GM23338 (cell line): ENCODE results near the gene RMND1. TPM values are rescaled to one million over a fixed set of nuclear protein-coding genes. Genes with fewer than 3 reads are reported as not detected.

Source experiments
- ATAC-seq: fragments of 200-7000 bp; cut with Tn5 transposase; 3 replicates; pipeline ENCODE4 v1.9.1; 2020
- DNase-seq: peaks from one replicate; pipeline ENCODE4 v3.0.0-alpha.2; 2015; ENCODE audit warnings: low spot score
- H2AFZ ChIP-seq: fragments of 200-600 bp; sonication (generic); 2 replicates; pipeline ENCODE4 v1.8.0; 2016; ENCODE audit warnings: antibody characterized with exemption, mild to moderate bottlenecking, moderate library complexity
- H3F3A ChIP-seq: fragments of 200-600 bp; sonication (generic); replicated peaks from 2 replicates; pipeline ENCODE4 v1.8.0; 2017; ENCODE audit warnings: antibody characterized with exemption, mixed run types, low read depth
- H3K27ac ChIP-seq: fragments of 200-600 bp; sonication (generic); 2 replicates; pipeline ENCODE4 v1.6.1; 2016; ENCODE audit warnings: low read depth
- H3K27me3 ChIP-seq: fragments of 200-600 bp; sonication (generic); 2 replicates; pipeline ENCODE4 v1.8.0; 2016; ENCODE audit warnings: mild to moderate bottlenecking, mixed run types, moderate library complexity; ENCODE audit not compliant: insufficient read depth
- H3K36me3 ChIP-seq: fragments of 200-600 bp; sonication (generic); 2 replicates; pipeline ENCODE4 v1.8.0; 2016; ENCODE audit warnings: mild to moderate bottlenecking; ENCODE audit not compliant: insufficient read depth
- H3K4me1 ChIP-seq: fragments of 200-600 bp; sonication (generic); 2 replicates; pipeline ENCODE4 v1.8.0; 2016; ENCODE audit warnings: mild to moderate bottlenecking, moderate library complexity; ENCODE audit not compliant: insufficient read depth
- H3K4me2 ChIP-seq: fragments of 200-600 bp; sonication (generic); 2 replicates; pipeline ENCODE4 v1.7.1; 2017; ENCODE audit warnings: mixed run types
- H3K4me3 ChIP-seq: fragments of 200-600 bp; sonication (generic); 2 replicates; pipeline ENCODE4 v1.6.1; 2016; ENCODE audit warnings: mixed run types
- H3K79me2 ChIP-seq: fragments of 200-600 bp; sonication (generic); replicated peaks from 2 replicates; pipeline ENCODE4 v1.8.0; 2017; ENCODE audit warnings: mild to moderate bottlenecking; ENCODE audit not compliant: insufficient read depth
- H3K9me2 ChIP-seq: fragments of 200-600 bp; sonication (generic); 2 replicates; pipeline ENCODE4 v1.8.0; 2017; ENCODE audit not compliant: insufficient read depth
- H4K20me1 ChIP-seq: fragments of 200-600 bp; sonication (generic); replicated peaks from 2 replicates; pipeline ENCODE4 v1.8.0; 2017; ENCODE audit warnings: mild to moderate bottlenecking; ENCODE audit not compliant: insufficient read depth
- H3K27ac Mint-ChIP-seq: 2 replicates; pipeline ENCODE4 v1.8.0; 2020; ENCODE audit warnings: inconsistent platforms, mild to moderate bottlenecking, moderate library complexity, mixed read lengths
- H3K27me3 Mint-ChIP-seq: 3 replicates; pipeline ENCODE4 v1.8.0; 2022; ENCODE audit warnings: low read depth, mild to moderate bottlenecking, moderate library complexity, mixed read lengths, inconsistent platforms; ENCODE audit not compliant: insufficient read depth, poor library complexity
- H3K36me3 Mint-ChIP-seq: 3 replicates; pipeline ENCODE4 v1.8.0; 2021; ENCODE audit warnings: low read depth, mild to moderate bottlenecking, inconsistent platforms, moderate library complexity, mixed read lengths
- H3K4me1 Mint-ChIP-seq: 3 replicates; pipeline ENCODE4 v1.8.0; 2020; ENCODE audit warnings: mild to moderate bottlenecking, inconsistent platforms, mixed read lengths
- H3K4me3 Mint-ChIP-seq: 3 replicates; pipeline ENCODE4 v1.8.0; 2021; ENCODE audit warnings: moderate library complexity, mild to moderate bottlenecking, inconsistent platforms, mixed read lengths
- H3K9me3 Mint-ChIP-seq: 3 replicates; pipeline ENCODE4 v1.8.0; 2020; ENCODE audit warnings: moderate library complexity, mild to moderate bottlenecking, inconsistent platforms, mixed read lengths
- CREB1 ChIP-seq: fragments of 250-450 bp; sonication (Bioruptor Pico); IDR thresholded peaks from 2 replicates; pipeline ENCODE4 v1.5.0; 2020; ENCODE audit warnings: low read depth, mild to moderate bottlenecking, moderate library complexity
- EZH2 ChIP-seq: fragments of 200-600 bp; sonication (generic); IDR thresholded peaks from one replicate; pipeline ENCODE4 v1.8.0; 2017; ENCODE audit warnings: antibody characterized with exemption, mild to moderate bottlenecking, low read depth; ENCODE audit not compliant: unreplicated experiment
- EZH2phosphoT487 ChIP-seq: fragments of 200-600 bp; sonication (generic); IDR thresholded peaks from one replicate; pipeline ENCODE4 v1.8.1; 2018; ENCODE audit warnings: antibody characterized with exemption; ENCODE audit not compliant: unreplicated experiment
- JUNB ChIP-seq: IDR thresholded peaks from one replicate; pipeline ENCODE4 v1.6.1; 2016; ENCODE audit warnings: antibody characterized with exemption; ENCODE audit not compliant: unreplicated experiment
- NANOG ChIP-seq: IDR thresholded peaks from 2 replicates; pipeline ENCODE4 v1.6.1; 2016; ENCODE audit warnings: antibody characterized with exemption, borderline replicate concordance
- STAT1 ChIP-seq: IDR thresholded peaks from one replicate; pipeline ENCODE4 v1.6.1; 2016; ENCODE audit warnings: antibody characterized with exemption; ENCODE audit not compliant: unreplicated experiment
- polyA plus RNA-seq: library from polyadenylated mRNA; unstranded; fragments of >200 nt; fragmentation: Nextera tagmentation; extraction: Ambion mirVana; gene quantifications from 2 replicates; pipeline ENCODE4 v1.2.1, GENCODE V29; 2016
- total RNA-seq: library from RNA; depleted of rRNA; stranded (reverse); fragments of >200 nt; shearing (Covaris generic); gene quantifications from 2 replicates; pipeline ENCODE4 v1.2.3, GENCODE V29; 2014
- TF ChIP-seq, protein P1 (sequence below): IDR thresholded peaks from 2 replicates; pipeline ENCODE4 v1.6.1; 2016; ENCODE audit warnings: antibody characterized with exemption
- TF ChIP-seq, protein P2 (sequence below): fragments of 250-450 bp; sonication (Bioruptor Pico); IDR thresholded peaks from 2 replicates; pipeline ENCODE4 v1.5.0; 2020; ENCODE audit warnings: mild to moderate bottlenecking, moderate library complexity
- TF ChIP-seq, protein P3 (sequence below): IDR thresholded peaks from one replicate; pipeline ENCODE4 v1.6.1; 2018; ENCODE audit warnings: antibody characterized with exemption; ENCODE audit not compliant: unreplicated experiment

RMND1 gene
- total and polyA plus RNA-seq, 2 experiments from 2014 or later = 27.5 to 34.4 TPM

DNA sequence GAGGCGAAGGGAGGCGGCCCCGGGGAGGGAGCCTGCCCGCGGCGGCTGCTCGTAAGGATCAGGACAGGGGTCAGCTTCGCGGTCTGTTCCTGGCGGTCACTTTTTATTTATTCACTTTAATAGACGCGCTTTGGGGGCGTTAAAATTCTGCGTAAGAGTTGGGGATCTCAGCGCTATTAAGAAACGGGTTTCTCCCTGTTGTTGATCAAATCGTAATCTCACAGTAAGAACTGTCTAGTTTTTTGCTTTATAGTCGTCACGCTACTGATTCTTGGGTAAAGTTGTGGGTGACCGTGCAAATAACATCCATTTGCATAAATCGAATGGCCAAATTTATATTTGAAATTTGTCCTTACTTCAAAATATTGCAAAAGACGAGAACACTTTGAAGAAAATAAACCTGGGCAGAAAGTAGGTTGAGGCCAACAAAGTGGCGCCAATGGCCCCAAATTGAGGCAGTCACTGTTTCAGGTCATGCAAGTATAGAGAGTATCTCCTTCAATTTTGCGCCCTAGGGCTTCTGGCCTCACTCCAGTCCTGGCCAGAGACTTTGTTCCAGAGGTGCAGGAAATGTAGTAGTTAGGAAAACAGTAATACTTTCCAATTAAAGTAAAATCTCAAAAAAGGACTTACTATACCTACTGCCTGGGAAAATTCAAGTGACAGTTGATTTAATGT lies 963 bp upstream of the RMND1 start (continued):
- TF ChIP-seq, protein P1, sequence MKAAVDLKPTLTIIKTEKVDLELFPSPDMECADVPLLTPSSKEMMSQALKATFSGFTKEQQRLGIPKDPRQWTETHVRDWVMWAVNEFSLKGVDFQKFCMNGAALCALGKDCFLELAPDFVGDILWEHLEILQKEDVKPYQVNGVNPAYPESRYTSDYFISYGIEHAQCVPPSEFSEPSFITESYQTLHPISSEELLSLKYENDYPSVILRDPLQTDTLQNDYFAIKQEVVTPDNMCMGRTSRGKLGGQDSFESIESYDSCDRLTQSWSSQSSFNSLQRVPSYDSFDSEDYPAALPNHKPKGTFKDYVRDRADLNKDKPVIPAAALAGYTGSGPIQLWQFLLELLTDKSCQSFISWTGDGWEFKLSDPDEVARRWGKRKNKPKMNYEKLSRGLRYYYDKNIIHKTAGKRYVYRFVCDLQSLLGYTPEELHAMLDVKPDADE = no peak
- TF ChIP-seq EZH2 = no peak
- no peak for TF ChIP-seq JUNB
- no peak for TF ChIP-seq NANOG
- TF ChIP-seq CREB1 (CRISPR knock-in tag) = no peak
- no peak for TF ChIP-seq STAT1

DNA sequence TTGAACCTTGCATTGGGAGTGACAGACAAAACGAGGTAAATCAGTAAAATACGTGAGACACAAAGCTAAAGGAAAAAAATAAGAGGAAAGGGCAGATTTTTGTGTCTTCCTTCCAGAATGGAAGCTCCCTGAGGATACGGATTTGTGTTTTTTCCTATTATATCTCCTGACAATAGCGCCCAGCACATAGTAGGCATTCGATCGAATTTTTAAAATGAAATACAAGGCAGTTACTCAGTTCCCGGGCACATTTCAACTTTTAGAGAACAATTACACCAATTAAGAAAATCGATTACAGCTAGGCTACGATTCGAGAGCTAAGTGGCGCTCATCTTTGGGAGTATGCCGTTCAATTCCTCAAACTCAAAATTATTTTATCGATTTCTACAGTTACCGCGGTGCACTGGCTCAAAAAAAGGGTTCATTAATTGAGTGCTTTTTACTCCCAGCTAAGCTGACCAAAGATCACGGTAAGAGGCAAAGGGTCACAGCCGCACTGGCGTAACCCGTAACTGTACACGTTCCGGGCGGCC lies 443 bp downstream of the RMND1 start:
- Histone ChIP-seq H3K4me3 (peak overlapping the region; percentile 73), H2AFZ (no peak overlapping the region), H3K27me3 (no peaks in the 10 kb centered on the region), H3K27ac (peak overlapping the region; percentile 92), H3K4me1 (peaks cover 21% of the 10 kb centered on the region), H3K4me2 (peak overlapping the region; percentile 82), H3K36me3 (no peaks in the 10 kb centered on the region), H3F3A (no peaks in the 10 kb centered on the region), H4K20me1 (0 out of 2 replicates have a peak, but pooled peaks cover 1% of the 10 kb centered on the region), H3K79me2 (peaks cover 74% of the 10 kb centered on the region), H3K9me2 (no peaks in the 10 kb centered on the region)
- DNase-seq (no peak), ATAC-seq (no peak)
- Mint-ChIP-seq H3K27ac (peak overlapping the region; percentile 98), H3K27me3 (peaks cover 12% of the 10 kb centered on the region), H3K9me3 (peaks cover 6% of the 10 kb centered on the region; the same call in 2 of the 3 replicates), H3K36me3 (peaks cover 21% of the 10 kb centered on the region), H3K4me3 (peak overlapping the region; percentile 98), H3K4me1 (peaks cover 17% of the 10 kb centered on the region)
- TF ChIP-seq, protein P2, sequence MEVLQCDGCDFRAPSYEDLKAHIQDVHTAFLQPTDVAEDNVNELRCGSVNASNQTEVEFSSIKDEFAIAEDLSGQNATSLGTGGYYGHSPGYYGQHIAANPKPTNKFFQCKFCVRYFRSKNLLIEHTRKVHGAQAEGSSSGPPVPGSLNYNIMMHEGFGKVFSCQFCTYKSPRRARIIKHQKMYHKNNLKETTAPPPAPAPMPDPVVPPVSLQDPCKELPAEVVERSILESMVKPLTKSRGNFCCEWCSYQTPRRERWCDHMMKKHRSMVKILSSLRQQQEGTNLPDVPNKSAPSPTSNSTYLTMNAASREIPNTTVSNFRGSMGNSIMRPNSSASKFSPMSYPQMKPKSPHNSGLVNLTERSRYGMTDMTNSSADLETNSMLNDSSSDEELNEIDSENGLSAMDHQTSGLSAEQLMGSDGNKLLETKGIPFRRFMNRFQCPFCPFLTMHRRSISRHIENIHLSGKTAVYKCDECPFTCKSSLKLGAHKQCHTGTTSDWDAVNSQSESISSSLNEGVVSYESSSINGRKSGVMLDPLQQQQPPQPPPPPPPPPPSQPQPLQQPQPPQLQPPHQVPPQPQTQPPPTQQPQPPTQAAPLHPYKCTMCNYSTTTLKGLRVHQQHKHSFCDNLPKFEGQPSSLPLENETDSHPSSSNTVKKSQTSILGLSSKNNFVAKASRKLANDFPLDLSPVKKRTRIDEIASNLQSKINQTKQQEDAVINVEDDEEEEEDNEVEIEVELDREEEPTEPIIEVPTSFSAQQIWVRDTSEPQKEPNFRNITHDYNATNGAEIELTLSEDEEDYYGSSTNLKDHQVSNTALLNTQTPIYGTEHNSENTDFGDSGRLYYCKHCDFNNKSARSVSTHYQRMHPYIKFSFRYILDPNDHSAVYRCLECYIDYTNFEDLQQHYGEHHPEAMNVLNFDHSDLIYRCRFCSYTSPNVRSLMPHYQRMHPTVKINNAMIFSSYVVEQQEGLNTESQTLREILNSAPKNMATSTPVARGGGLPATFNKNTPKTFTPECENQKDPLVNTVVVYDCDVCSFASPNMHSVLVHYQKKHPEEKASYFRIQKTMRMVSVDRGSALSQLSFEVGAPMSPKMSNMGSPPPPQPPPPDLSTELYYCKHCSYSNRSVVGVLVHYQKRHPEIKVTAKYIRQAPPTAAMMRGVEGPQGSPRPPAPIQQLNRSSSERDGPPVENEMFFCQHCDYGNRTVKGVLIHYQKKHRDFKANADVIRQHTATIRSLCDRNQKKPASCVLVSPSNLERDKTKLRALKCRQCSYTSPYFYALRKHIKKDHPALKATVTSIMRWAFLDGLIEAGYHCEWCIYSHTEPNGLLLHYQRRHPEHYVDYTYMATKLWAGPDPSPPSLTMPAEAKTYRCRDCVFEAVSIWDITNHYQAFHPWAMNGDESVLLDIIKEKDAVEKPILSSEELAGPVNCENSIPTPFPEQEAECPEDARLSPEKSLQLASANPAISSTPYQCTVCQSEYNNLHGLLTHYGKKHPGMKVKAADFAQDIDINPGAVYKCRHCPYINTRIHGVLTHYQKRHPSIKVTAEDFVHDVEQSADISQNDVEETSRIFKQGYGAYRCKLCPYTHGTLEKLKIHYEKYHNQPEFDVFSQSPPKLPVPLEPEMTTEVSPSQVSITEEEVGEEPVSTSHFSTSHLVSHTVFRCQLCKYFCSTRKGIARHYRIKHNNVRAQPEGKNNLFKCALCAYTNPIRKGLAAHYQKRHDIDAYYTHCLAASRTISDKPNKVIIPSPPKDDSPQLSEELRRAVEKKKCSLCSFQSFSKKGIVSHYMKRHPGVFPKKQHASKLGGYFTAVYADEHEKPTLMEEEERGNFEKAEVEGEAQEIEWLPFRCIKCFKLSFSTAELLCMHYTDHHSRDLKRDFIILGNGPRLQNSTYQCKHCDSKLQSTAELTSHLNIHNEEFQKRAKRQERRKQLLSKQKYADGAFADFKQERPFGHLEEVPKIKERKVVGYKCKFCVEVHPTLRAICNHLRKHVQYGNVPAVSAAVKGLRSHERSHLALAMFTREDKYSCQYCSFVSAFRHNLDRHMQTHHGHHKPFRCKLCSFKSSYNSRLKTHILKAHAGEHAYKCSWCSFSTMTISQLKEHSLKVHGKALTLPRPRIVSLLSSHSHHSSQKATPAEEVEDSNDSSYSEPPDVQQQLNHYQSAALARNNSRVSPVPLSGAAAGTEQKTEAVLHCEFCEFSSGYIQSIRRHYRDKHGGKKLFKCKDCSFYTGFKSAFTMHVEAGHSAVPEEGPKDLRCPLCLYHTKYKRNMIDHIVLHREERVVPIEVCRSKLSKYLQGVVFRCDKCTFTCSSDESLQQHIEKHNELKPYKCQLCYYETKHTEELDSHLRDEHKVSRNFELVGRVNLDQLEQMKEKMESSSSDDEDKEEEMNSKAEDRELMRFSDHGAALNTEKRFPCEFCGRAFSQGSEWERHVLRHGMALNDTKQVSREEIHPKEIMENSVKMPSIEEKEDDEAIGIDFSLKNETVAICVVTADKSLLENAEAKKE (CRISPR knock-in tag) = no peak
- no peak for TF ChIP-seq EZH2phosphoT487
- TF ChIP-seq, protein P1 = no peak
- TF ChIP-seq, protein P3, sequence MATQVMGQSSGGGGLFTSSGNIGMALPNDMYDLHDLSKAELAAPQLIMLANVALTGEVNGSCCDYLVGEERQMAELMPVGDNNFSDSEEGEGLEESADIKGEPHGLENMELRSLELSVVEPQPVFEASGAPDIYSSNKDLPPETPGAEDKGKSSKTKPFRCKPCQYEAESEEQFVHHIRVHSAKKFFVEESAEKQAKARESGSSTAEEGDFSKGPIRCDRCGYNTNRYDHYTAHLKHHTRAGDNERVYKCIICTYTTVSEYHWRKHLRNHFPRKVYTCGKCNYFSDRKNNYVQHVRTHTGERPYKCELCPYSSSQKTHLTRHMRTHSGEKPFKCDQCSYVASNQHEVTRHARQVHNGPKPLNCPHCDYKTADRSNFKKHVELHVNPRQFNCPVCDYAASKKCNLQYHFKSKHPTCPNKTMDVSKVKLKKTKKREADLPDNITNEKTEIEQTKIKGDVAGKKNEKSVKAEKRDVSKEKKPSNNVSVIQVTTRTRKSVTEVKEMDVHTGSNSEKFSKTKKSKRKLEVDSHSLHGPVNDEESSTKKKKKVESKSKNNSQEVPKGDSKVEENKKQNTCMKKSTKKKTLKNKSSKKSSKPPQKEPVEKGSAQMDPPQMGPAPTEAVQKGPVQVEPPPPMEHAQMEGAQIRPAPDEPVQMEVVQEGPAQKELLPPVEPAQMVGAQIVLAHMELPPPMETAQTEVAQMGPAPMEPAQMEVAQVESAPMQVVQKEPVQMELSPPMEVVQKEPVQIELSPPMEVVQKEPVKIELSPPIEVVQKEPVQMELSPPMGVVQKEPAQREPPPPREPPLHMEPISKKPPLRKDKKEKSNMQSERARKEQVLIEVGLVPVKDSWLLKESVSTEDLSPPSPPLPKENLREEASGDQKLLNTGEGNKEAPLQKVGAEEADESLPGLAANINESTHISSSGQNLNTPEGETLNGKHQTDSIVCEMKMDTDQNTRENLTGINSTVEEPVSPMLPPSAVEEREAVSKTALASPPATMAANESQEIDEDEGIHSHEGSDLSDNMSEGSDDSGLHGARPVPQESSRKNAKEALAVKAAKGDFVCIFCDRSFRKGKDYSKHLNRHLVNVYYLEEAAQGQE = no peak
- no peak for TF ChIP-seq NANOG
